ENCODE measurements around the gene PNCK.

The PNCK gene

DNA sequence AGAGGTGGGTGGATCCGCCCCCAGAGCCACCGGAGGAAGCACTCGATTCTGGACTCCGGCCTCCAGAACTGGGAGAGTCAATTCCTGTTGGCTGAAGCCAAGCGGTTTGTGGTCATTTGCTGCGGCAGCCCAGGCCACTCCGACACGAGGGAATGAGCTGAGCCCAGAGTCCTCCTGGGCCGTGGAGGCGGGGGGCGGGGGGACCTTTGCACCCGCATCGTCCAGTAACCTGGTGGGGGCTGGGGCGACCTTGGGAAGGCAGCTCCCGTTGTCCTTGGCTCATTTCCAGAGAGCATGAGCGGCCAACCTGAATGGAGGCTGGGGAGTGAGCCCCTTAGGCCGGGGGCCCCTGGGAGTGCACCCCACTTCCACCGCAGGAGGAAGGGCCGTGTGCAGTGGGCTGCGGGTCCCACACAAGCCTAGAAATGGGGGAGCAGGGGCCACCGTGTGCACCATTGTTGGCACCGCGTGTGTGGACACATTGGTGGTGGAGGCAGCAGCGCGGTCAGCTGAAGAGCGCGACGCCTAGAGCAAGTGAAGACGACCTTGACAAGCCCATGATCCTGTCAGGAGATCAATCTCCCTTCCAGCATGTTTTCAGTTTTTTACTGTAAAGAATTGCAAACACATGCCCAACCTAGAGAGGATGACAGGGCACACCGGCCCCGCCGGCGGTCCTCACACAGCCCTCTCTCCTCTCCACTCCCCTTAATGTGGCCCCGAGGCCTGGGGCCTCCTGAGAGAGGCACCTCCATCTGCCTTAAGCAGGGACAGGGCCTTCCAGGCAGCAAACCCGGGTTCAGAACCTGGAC, 46.5 kb downstream of the PNCK start:
- no peak for DNase-seq

- DNase-seq, result no peak
These were observed 47.5 kb downstream of the PNCK start for GRCh38 chrX:153626025-153626633.

GRCh38 chrX:153625271-153626024, 48.2 kb downstream of the PNCK start:
- DNase-seq, result no peak

GRCh38 chrX:153624196-153625091, 49.2 kb downstream of the PNCK start:
- no peak for DNase-seq

- DNase-seq, result no peak
These were observed 50.1 kb downstream of the PNCK start for GRCh38 chrX:153623310-153624029.

DNA sequence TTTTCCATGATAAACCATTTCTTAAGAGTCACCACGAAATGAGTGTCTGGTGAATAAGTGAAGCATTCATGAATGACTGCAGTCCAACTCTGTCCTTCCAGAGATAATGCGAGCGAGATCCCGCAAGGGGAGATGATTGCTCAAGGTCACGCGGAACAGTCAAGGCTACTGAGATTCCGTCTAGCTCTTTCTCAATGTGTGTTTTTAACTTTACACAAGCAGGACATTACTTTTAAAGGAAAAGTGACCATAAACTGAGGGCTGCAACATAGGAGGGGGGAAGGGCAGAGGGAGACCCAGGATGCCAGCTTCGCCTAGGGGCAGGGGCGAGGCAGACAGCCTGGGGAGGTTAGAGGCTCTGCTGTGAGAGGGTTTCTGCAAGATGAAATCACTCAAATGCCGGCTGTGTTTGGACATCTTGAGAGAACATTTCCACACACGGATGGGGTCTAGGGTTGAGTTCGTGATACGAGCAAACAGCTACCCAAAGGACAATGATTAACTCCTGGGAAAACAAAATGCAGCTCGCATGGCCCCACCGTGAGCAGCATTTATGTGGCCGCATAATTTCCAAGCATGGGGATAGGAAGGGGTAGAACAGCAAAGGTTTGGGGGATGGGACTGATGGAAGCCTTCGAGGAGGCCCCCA, 50.8 kb downstream of the PNCK start:
- no peak for DNase-seq

DNA sequence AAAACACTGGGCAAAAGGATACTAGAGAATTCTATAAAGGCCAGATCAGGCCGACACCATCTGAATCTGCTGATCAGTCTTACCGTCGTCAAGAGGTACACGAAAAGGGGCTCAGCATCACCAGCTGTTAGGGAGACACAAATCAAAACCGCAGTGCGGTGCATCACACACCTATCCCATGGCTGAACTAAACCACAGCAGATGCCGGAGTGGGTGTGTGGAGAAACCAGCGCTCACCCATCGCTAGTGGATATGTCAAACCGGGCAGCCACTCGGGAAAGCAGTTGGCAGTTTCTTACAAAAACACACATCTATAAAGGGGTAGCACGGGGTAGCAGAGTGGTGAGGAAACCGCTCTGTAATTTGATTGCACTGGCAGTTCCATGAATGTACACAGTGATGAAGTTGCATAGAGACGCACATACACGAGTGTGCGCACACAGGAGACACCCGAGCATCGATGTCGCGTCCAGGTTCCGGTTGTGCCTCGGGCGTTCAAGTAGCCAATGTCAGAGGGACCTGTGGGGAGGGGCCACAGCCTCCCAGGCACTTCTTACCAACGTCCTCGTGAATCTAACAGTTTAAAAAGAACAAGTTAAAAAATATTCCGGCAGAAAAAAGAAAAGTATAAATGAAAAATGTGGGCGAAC, 51.5 kb downstream of the PNCK start:
- no peak for DNase-seq

- no peak for DNase-seq
These were observed 53.0 kb downstream of the PNCK start for GRCh38 chrX:153620576-153620975.

All from activated naive CD4-positive, alpha-beta T cell (primary cell).